Small intestine (tissue), 7 donors: ENCODE results near the gene MCAT. TPM values are rescaled to one million over a fixed set of nuclear protein-coding genes. Genes with fewer than 3 reads are reported as not detected.

ENCODE experiments used
- DNase-seq, 2 donors: peaks; one replicate each; pipeline versions ENCODE4 v3.0.0 to v3.0.0-alpha.2; 2013
- FAIRE-seq: peaks from 2 replicates; lab custom pipeline; 2012; peaks lifted over from hg19 to GRCh38; lab: Jason Lieb, UNC
- H3K27ac ChIP-seq, 3 donors: one replicate each; pipeline ENCODE4 v1.5.1; 2013; ENCODE audit warnings: low read length in 2 of 3, mild to moderate bottlenecking in 2 of 3, control low read depth in 1 of 3, inconsistent platforms in 1 of 3, low read depth in 1 of 3, moderate library complexity in 1 of 3
- H3K27me3 ChIP-seq, 3 donors: one replicate each; pipeline ENCODE4 v1.6.1; 2013; ENCODE audit warnings: low read length in 3 of 3, inconsistent platforms in 1 of 3; ENCODE audit not compliant: control insufficient read depth in 3 of 3, insufficient read depth in 3 of 3
- H3K36me3 ChIP-seq, 3 donors: one replicate each; pipeline ENCODE4 v1.6.1; 2013; ENCODE audit warnings: low read length in 3 of 3, inconsistent platforms in 1 of 3, low read depth in 1 of 3, mild to moderate bottlenecking in 1 of 3, moderate library complexity in 1 of 3; ENCODE audit not compliant: control insufficient read depth in 3 of 3, insufficient read depth in 2 of 3
- H3K4me1 ChIP-seq, 3 donors: one replicate each; pipeline ENCODE4 v1.6.1; 2013; ENCODE audit warnings: low read length in 2 of 3, inconsistent platforms in 1 of 3, low read depth in 1 of 3, mild to moderate bottlenecking in 1 of 3, moderate library complexity in 1 of 3; ENCODE audit not compliant: control insufficient read depth in 3 of 3, insufficient read depth in 2 of 3
- H3K4me3 ChIP-seq, 3 donors: one replicate each; pipeline ENCODE4 v1.5.1; 2013; ENCODE audit warnings: low read length in 3 of 3, control low read depth in 1 of 3, inconsistent platforms in 1 of 3, low read depth in 1 of 3, mild to moderate bottlenecking in 1 of 3, moderate library complexity in 1 of 3
- H3K9me3 ChIP-seq, 2 donors: one replicate each; pipeline ENCODE4 v1.6.1; 2013; ENCODE audit warnings: low read depth in 1 of 2, low read length in 1 of 2; ENCODE audit not compliant: control insufficient read depth in 2 of 2, insufficient read depth in 1 of 2
- WGBS, 3 donors: extraction: QIAGEN DNeasy Blood & Tissue Kit; methylation state at CpG; one replicate each; pipeline ENCODE4 v1.1.7; 2013; 5-methylcytosine and 5-hydroxymethylcytosine counted together
- polyA plus RNA-seq, 4 donors: library from polyadenylated mRNA; stranded (reverse) in 3 of 4; unstranded in 1 of 4; fragments of 200-250 nt in 3 of 4; fragments of 120-200 nt in 1 of 4; gene quantifications; one replicate each; pipeline versions ENCODE4 v1.2.1 to v1.2.3, GENCODE V29; 2013
- donor health status: healthy with polysubstance abuse.
- donor health status: control.
- donor health status: control.
- donor health status: Bipolar disorder and iron deficiency.
- donor health status: healthy.

The MCAT gene
- polyA plus RNA-seq, 4 donors: 9.8 to 25.7 (median 13.1) TPM

DNA sequence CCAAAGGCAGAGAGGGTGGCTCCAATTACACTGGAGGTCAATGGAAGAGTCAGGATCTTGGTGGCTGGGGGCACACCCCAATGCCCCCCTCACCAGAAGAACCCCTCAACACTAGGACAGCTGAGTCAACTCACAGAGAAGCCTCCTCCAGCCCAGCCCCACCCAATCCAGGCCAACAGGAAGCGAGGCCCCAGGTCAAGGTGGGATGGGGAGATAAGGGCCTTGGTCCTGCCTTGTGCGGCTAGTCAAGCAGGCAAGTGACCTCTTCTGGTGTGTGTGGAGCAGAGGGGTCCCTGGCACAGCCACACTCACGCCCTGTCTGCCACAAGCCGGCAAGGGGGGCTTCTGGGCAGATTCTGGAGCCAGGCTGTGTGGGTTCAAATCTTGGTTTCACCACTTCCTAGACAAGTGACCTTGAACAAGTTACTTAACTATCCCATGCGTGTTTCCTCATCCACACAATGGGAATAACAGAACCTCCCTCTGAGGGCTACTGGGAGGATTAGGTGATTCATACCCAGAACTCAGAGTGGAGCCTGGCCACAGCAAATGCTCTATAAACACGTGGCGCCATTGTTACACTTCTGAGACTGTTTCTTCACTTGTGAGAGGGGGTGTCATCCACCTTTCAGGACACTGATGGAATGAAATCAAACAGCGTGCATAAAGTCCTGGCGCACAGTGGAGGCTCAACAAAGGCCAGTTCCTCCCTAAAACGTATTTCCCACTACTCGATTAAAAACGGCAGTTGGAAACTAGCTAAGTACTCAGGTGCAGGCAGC, 40.5 kb upstream of the MCAT start:
- H3K27me3 ChIP-seq: no peaks in the 10 kb centered on the region
- FAIRE-seq (no peak), DNase-seq (no peak)
- H3K27ac ChIP-seq: no peak overlapping the region
- H3K9me3 ChIP-seq: no peaks in the 10 kb centered on the region
- no peak overlapping the region for H3K4me3 ChIP-seq
- H3K4me1 ChIP-seq: peaks cover 0 to 21% (median 4%) of the 10 kb centered on the region in 3 donors
- WGBS, 3 donors: 81 to 87% (median 84%) methylated on average over 12 of the region's 12 CpGs
- H3K36me3 ChIP-seq: peaks cover 0 to 54% (median 2%) of the 10 kb centered on the region in 3 donors

DNA sequence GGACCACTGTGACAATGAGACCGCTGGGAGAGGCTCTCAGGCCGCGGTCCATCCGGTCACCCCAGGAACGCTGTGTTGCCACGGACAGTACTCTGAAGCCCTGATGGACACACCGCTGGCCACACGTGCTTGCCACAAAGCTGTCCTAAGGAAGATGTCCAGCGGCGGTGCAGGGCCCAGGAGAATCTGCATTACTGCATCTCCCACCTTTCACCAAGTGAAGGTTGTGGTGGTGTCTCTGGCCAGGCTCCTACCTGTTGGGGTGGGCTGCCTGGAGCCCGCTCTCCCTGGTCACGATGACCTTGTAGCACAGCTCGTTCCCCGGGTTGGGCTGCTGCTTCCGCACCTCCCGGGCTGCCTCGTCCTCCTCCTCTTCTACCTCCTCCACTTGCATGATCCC, 39.5 kb upstream of the MCAT start:
- Histone ChIP-seq H3K27me3 (no peaks in the 10 kb centered on the region), H3K9me3 (no peaks in the 10 kb centered on the region), H3K4me1 (peaks cover 0 to 21% (median 4%) of the 10 kb centered on the region in 3 donors), H3K36me3 (peaks cover 0 to 61% (median 2%) of the 10 kb centered on the region in 3 donors), H3K4me3 (no peak overlapping the region), H3K27ac (no peak overlapping the region)
- WGBS, 3 donors: 94 to 97% (median 96%) methylated on average over 17 of the region's 17 CpGs
- FAIRE-seq (no peak), DNase-seq (no peak)

DNA sequence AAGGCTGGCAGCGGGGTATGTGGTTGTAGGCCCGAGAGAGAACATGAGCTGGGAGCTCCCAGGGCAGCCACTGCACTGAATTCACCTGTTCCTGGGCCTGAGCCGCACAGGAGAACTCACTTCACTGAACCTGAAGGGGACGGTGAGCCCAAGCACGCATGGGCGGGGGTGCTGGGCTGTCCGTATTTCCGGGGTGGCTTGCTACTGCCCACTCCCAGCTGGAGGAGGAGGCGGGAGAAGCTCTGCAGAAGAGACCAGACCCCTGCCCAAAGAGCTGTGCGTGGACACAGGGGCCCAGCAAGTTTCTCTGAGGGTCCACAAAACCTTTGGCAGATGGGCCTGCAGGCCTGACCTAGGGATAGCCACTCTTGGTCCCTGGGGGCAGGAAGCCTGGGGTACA, 38.9 kb upstream of the MCAT start:
- H3K9me3 ChIP-seq: no peaks in the 10 kb centered on the region
- peaks cover 0 to 21% (median 4%) of the 10 kb centered on the region in 3 donors for H3K4me1 ChIP-seq
- 94 to 96% (median 96%) methylated on average over 10 of the region's 10 CpGs for WGBS, 3 donors
- no peak overlapping the region for H3K27ac ChIP-seq
- no peak overlapping the region for H3K4me3 ChIP-seq
- peaks cover 0 to 67% (median 2%) of the 10 kb centered on the region in 3 donors for H3K36me3 ChIP-seq
- H3K27me3 ChIP-seq: no peaks in the 10 kb centered on the region
- DNase-seq (no peak), FAIRE-seq (no peak)

DNA sequence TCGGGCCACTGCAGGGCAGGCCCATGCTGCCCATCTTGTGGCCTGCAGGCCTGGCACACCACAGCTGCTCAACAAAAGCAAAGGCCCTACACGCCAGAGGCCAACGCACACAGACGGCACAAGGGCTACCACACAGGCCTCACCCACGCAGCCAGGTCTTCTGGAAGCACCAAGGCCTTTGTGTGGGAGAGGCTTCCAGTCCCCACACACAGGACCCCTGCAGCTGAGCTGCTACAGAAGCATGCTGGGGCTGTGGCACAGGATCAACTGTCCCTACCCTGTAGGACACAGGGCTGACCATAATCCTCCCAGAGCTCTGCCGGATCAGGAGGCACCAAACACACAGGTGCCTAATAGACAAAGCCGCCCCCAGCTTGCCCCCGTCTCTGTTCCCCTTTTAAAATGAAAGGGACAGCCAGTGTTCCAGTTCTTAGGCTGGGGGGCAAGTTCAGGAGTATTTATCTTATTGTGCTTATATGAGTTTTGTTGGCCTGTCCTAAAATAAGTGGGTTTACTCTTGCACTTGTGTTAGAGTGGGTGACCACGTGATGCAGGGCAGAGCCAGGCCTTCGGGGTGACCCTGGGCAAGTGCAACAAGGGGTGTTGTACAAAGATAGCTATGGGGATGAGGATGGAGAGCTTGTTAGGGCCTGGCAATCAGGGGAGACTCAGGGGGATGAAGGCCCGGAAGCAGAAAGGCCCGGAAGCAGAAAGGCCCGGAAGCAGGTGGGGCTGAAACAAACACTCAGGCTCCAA, 38.3 kb upstream of the MCAT start:
- Histone ChIP-seq H3K36me3 (peaks cover 0 to 73% (median 2%) of the 10 kb centered on the region in 3 donors), H3K9me3 (no peaks in the 10 kb centered on the region)
- DNase-seq: no peak

DNA sequence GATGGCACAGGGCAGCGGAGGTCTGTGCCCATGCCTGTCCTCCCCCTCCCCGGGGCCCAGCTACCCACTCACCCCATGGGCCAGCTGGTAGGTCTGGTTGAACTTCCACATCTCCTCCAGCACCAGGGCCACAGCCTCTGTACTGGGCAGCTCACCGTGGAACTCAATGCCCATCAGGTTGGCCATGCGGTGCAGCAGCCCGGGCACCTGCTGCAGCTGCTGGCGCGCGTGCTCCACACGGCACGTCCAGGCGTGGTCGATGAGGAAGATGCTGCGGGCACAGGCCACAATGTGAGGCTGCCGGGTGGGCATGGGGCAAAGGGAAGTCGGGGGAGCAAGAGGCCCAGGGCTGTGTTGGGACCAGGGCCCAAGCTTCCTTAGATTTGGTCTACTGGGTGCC, 37.5 kb upstream of the MCAT start:
- Histone ChIP-seq H3K27ac (no peak overlapping the region), H3K9me3 (no peaks in the 10 kb centered on the region), H3K36me3 (peaks cover 0 to 81% (median 2%) of the 10 kb centered on the region in 3 donors), H3K4me1 (peaks cover 0 to 19% (median 4%) of the 10 kb centered on the region in 3 donors), H3K4me3 (no peak overlapping the region), H3K27me3 (no peaks in the 10 kb centered on the region)
- FAIRE-seq: no peak
- WGBS, 3 donors: 90 to 97% (median 93%) methylated on average over 15 of the region's 15 CpGs
- no peak for DNase-seq

More for the DNA sequence above, 38.3 kb upstream of the MCAT start:
- Histone ChIP-seq H3K4me3 (no peak overlapping the region), H3K4me1 (peaks cover 0 to 21% (median 4%) of the 10 kb centered on the region in 3 donors), H3K27me3 (no peaks in the 10 kb centered on the region), H3K27ac (no peak overlapping the region)
- 94 to 97% (median 95%) methylated on average over 13 of the region's 13 CpGs for WGBS, 3 donors
- FAIRE-seq: no peak

DNA sequence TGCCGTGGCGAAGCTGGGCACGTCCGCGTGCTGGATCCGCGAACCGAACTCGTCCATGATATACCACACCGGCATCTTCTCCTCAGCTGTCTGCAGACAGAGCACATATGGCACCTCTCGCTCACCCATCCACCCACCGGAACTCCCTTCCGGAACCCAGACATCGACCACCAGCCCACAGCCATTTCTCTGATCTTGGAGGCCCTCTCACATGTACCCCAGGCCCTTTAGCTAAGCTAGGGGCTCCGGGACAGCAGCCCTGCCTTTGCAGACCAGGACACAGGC, 36.7 kb upstream of the MCAT start:
- Histone ChIP-seq H3K27ac (no peak overlapping the region), H3K27me3 (no peaks in the 10 kb centered on the region), H3K4me3 (no peak overlapping the region), H3K9me3 (no peaks in the 10 kb centered on the region), H3K4me1 (peaks cover 0 to 13% (median 4%) of the 10 kb centered on the region in 3 donors), H3K36me3 (peaks cover under 1 to 90% (median 2%) of the 10 kb centered on the region in 3 donors)
- DNase-seq: no peak
- 95 to 99% (median 97%) methylated on average over 15 of the region's 15 CpGs for WGBS, 3 donors
- FAIRE-seq: no peak

DNA sequence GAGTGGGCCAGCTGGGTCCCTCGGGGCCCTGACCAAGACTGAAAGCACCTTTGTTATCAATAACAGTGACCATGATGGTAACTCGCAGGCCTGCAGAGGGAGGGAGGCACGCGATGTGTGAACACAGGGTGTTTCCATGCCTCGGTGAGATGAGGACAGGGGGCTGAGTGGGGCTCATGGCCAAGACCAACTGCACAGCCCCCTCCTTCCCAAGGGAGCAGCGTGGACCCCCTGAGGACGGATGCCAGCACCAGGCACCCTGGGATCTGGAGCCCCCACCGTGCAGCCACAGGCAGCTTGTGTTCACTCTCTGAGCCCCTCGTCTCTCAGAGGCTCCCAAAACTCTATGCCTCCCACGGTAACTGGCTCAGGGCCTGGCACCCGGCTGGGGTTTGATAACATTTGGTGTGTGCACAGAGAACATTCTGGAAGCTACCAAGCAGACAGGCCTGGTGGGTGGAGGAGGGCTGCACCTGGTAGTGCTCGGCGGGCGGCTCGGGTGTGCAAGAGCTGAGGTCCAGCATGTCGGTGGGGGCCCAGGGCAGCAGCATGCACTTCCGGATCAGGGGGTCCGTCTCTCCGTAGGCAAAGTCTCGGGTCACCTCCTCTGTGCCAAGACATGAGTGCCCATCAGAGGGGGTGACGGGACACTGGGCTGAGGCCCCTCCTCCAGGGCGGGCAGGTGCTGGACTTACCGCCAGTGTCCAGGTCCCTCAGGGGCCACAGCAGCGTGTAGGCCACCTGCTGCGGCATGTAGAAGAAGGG, 36.1 kb upstream of the MCAT start:
- H3K4me1 ChIP-seq: peaks cover 0 to 10% (median 0%) of the 10 kb centered on the region in 3 donors
- H3K27me3 ChIP-seq: no peaks in the 10 kb centered on the region
- peaks cover 4 to 91% (median 5%) of the 10 kb centered on the region in 3 donors for H3K36me3 ChIP-seq
- H3K9me3 ChIP-seq: no peaks in the 10 kb centered on the region
- 95 to 97% (median 96%) methylated on average over 21 to 25 of the region's 25 CpGs for WGBS, 3 donors
- no peak overlapping the region for H3K27ac ChIP-seq
- FAIRE-seq (no peak), DNase-seq (no peak)
- H3K4me3 ChIP-seq: no peak overlapping the region

DNA sequence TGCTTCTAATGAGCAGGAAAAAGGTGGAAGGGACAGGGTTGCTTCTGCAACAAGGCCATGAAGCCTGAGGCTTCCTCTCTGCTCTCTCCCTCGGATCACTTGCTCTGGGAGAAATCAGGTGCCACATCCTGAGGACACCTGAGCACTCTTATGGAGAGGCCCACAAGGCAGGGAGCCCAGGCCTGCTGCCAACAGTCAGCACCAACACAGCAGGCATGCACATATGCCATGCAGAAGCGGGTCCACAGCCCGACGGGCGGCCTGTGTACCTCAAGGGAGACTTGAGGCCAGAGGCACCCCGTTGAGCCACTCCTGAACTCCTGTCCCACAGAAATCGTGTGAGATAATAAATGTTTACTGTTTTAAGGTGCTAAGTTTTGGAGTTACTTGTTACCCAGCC, 34.3 kb upstream of the MCAT start:
- 87 to 92% (median 89%) methylated on average over 7 of the region's 7 CpGs for WGBS, 3 donors
- Histone ChIP-seq H3K27me3 (no peaks in the 10 kb centered on the region), H3K9me3 (no peaks in the 10 kb centered on the region), H3K4me1 (no peaks in the 10 kb centered on the region), H3K36me3 (peaks cover 8 to 96% (median 14%) of the 10 kb centered on the region in 3 donors), H3K4me3 (no peak overlapping the region), H3K27ac (no peak overlapping the region)
- FAIRE-seq (no peak), DNase-seq (no peak)
